ENCODE results near the gene SELENOW. TPM values are rescaled to one million over a fixed set of nuclear protein-coding genes. Genes with fewer than 3 reads are reported as not detected.

The SELENOW gene
- total and polyA plus RNA-seq, 2 of the 8 experiments (the other 6 are each of a cell fraction or from before 2014, with no cell fraction given): 371 to 588 TPM

DNA sequence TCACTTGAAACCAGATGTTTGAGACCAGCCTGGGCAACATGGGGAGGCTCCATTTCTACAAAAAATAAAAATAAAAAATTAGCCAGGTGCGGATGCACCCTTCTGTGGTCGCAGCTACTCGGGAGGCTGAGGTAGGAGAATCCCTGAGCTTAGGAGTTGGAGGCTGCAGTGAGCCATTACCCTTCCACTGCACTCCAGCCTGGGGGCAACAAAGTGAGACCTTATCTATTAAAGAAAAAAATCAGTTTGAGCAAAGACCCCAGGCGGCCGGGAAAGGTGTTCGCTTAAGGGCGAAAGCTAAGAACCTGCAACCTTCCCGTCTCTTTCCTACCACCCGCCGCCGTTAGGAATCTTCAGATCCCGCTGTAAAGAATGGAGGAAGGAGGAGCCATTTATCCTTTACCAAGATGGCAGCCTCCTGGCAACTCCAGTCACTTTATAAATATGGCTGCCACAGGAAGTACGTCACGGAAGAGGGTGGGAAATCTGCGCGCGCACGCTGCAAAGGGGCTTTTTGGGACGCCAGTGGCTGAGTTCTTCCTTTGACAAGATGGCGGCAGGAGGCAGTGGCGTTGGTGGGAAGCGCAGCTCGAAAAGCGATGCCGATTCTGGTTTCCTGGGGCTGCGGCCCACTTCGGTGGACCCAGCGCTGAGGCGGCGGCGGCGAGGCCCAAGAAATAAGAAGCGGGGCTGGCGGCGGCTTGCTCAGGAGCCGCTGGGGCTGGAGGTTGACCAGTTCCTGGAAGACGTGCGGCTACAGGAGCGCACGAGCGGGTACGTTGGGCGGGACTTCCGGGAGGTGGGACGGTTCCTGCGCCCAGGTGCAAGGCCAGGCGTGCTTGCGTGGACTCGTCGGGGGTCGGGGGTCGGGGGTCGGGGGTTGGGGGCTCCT is 33.2 kb upstream of the SELENOW start, which contains the start of gene NOP53 (continued):
- 0 out of 2 replicates have a peak, but pooled peaks have one; percentile 72 for TF ChIP-seq SP4 (IDR thresholded peaks at IDR 0.05; ENCODE audit: low read length)
- no peak for TF ChIP-seq HDAC2 (IDR thresholded peaks at IDR 0.05; ENCODE audit: borderline replicate concordance in 1 of 2, low read depth in 2 of 2, low read length in 2 of 2)
- no peak for TF ChIP-seq FOSL1 (IDR thresholded peaks at IDR 0.05; ENCODE audit: insufficient read depth, low read depth, low read length)
- TF ChIP-seq YY1 (IDR thresholded peaks at IDR 0.05; ENCODE audit: low read depth, low read length): peak; percentile 100
- TF ChIP-seq CBX5 (IDR thresholded peaks at IDR 0.05; ENCODE audit: low read depth, low read length): no peak
- TF ChIP-seq SIX5 (IDR thresholded peaks at IDR 0.05; ENCODE audit: low read depth, low read length): peak; percentile 86
- TF ChIP-seq KDM1A (IDR thresholded peaks at IDR 0.05; ENCODE audit: borderline replicate concordance, low read length): no peak
- TF ChIP-seq BCL11A (IDR thresholded peaks at IDR 0.05; ENCODE audit: low read depth in 2 of 2, low read length in 2 of 2): no peak
- TF ChIP-seq POLR2AphosphoS5 (IDR thresholded peaks at IDR 0.05; ENCODE audit: low read depth, low read length): peak; percentile 98
- TF ChIP-seq KDM5A (IDR thresholded peaks at IDR 0.05; ENCODE audit: low read length): peak; percentile 76
- TF ChIP-seq E2F6 (IDR thresholded peaks at IDR 0.05): peak; percentile 48; the same call in 1 of the 2 replicates
- no peak for TF ChIP-seq USF2 (IDR thresholded peaks at IDR 0.05; ENCODE audit: low read length)
- TF ChIP-seq NRF1 (IDR thresholded peaks at IDR 0.05; ENCODE audit: low read depth, low read length): peak; percentile 43
- TF ChIP-seq GABPA (IDR thresholded peaks at IDR 0.05; ENCODE audit: borderline replicate concordance, insufficient read depth, low read length): peak; percentile 86; the same call in 1 of the 2 replicates

All from H1 (cell line).